Hepatocyte (in vitro differentiated cells): ENCODE measurements around the gene PHIP. TPM values are rescaled to one million over a fixed set of nuclear protein-coding genes. Genes with fewer than 3 reads are reported as not detected.

Experiments used
- polyA plus RNA-seq: library from polyadenylated mRNA; unstranded; fragments of >200 nt; fragmentation: Nextera tagmentation; extraction: Ambion mirVana; gene quantifications from 2 replicates; pipeline ENCODE4 v1.2.1, GENCODE V29; 2016
- total RNA-seq: library from RNA; depleted of rRNA; stranded (reverse); fragments of >200 nt; gene quantifications from 2 replicates; pipeline ENCODE4 v1.2.3, GENCODE V29; 2014

PHIP gene
- total and polyA plus RNA-seq, 2 experiments from 2014 or later = 15.2 to 44.4 TPM

Other genes starting within 250 kb of the PHIP start
- 4.3 and 4.7 TPM in 2 replicates for gene IRAK1BP1, start 210.7 kb downstream of the PHIP start, total RNA-seq
- gene IRAK1BP1, start 210.7 kb downstream of the PHIP start, polyA plus RNA-seq = 1.9 and 2.7 TPM in 2 replicates
- gene HMGN3, start 156.4 kb upstream of the PHIP start, total RNA-seq = 129 and 146 TPM in 2 replicates
- 266 and 319 TPM in 2 replicates for gene HMGN3, start 156.4 kb upstream of the PHIP start, polyA plus RNA-seq